Type B pancreatic cell (in vitro differentiated cells): ENCODE results near the gene STPG1. TPM values are rescaled to one million over a fixed set of nuclear protein-coding genes. Genes with fewer than 3 reads are reported as not detected.

Experiments
- DNase-seq: peaks from one replicate; pipeline ENCODE4 v3.0.0; 2021; ENCODE audit warnings: mixed read lengths; ENCODE audit not compliant: unreplicated experiment; ENCODE audit errors: extremely low spot score
- H3K27ac Mint-ChIP-seq: 2 replicates; pipeline ENCODE4 v1.8.0; 2021; ENCODE audit warnings: mild to moderate bottlenecking, mixed read lengths
- H3K27me3 Mint-ChIP-seq: 2 replicates; pipeline ENCODE4 v1.8.0; 2021; ENCODE audit warnings: mixed read lengths
- H3K36me3 Mint-ChIP-seq: 2 replicates; pipeline ENCODE4 v1.8.0; 2021; ENCODE audit warnings: mixed read lengths
- H3K4me1 Mint-ChIP-seq: one replicate; pipeline ENCODE4 v1.8.0; 2021; ENCODE audit warnings: mixed read lengths; ENCODE audit not compliant: unreplicated experiment
- H3K4me3 Mint-ChIP-seq: 2 replicates; pipeline ENCODE4 v1.8.0; 2021; ENCODE audit warnings: mild to moderate bottlenecking, mixed read lengths
- H3K9me3 Mint-ChIP-seq: 2 replicates; pipeline ENCODE4 v1.8.0; 2021; ENCODE audit warnings: mixed read lengths
- total RNA-seq: library from RNA; stranded (reverse); gene quantifications from 2 replicates; pipeline ENCODE4 v1.2.1, GENCODE V29; 2021; ENCODE audit warnings: low replicate concordance
- TF ChIP-seq, protein P1 (sequence below): fragments of 200-600 bp; sonication (generic); conservative IDR thresholded peaks from 2 replicates; pipeline ENCODE4 v1.5.0; 2021; ENCODE audit warnings: antibody characterized with exemption, mild to moderate bottlenecking

The STPG1 gene
- total RNA-seq, 1 donor from 2014 or later, result 8.7 TPM

DNA sequence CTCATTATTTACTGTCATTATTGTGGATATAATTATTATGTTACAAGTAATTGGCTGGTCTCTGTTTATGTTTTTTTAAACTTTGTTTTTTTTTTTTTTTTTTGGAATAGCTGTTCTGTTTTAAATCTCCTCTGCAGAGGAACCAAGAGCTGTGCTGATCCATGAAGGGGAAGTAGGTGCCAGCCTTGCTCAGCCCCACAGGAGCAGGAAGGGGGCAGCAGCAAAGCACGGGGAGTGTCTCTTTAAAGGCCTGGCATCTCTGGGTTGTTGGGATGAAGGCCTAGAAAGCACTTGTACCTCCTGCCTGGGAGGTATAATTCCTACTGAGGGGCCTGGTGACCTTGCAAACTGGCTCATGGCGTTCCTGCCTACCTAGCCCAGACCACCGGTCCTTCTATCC, 96.9 kb downstream of the STPG1 start:
- H3K4me3 Mint-ChIP-seq, result no peak overlapping the region
- TF ChIP-seq, protein P1, sequence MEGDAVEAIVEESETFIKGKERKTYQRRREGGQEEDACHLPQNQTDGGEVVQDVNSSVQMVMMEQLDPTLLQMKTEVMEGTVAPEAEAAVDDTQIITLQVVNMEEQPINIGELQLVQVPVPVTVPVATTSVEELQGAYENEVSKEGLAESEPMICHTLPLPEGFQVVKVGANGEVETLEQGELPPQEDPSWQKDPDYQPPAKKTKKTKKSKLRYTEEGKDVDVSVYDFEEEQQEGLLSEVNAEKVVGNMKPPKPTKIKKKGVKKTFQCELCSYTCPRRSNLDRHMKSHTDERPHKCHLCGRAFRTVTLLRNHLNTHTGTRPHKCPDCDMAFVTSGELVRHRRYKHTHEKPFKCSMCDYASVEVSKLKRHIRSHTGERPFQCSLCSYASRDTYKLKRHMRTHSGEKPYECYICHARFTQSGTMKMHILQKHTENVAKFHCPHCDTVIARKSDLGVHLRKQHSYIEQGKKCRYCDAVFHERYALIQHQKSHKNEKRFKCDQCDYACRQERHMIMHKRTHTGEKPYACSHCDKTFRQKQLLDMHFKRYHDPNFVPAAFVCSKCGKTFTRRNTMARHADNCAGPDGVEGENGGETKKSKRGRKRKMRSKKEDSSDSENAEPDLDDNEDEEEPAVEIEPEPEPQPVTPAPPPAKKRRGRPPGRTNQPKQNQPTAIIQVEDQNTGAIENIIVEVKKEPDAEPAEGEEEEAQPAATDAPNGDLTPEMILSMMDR, result no peak
- H3K27ac Mint-ChIP-seq, result no peak overlapping the region
- peaks cover 7% of the 10 kb centered on the region for H3K36me3 Mint-ChIP-seq
- H3K4me1 Mint-ChIP-seq, result peaks cover 45% of the 10 kb centered on the region
- H3K27me3 Mint-ChIP-seq, result peaks cover 32% of the 10 kb centered on the region
- H3K9me3 Mint-ChIP-seq, result no peaks in the 10 kb centered on the region
- DNase-seq, result no peak

DNA sequence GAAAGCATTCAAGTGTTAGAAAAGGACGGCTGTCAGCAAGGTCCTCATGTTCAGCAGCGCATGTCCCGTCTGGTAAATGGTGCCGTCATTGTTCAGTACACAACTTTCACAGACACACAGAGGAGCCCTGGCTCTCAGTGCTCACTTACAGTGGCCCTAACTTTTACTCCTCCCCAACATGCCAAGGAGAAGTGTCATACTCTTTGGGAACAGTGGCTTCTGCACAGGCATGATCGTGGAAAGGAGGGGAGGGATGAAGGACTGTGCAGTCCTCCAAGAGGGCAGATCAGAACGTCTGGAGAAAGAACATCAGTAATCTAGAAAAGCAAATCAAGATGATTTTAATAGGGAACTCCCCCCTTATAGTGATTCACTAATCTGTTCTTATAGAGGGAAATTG, 98.2 kb downstream of the STPG1 start:
- peaks cover 5% of the 10 kb centered on the region for H3K36me3 Mint-ChIP-seq
- H3K4me3 Mint-ChIP-seq, result no peak overlapping the region
- H3K4me1 Mint-ChIP-seq, result peaks cover 47% of the 10 kb centered on the region
- DNase-seq, result no peak
- no peaks in the 10 kb centered on the region for H3K9me3 Mint-ChIP-seq
- peaks cover 21% of the 10 kb centered on the region for H3K27me3 Mint-ChIP-seq
- no peak overlapping the region for H3K27ac Mint-ChIP-seq
- TF ChIP-seq, protein P1, result no peak

DNA sequence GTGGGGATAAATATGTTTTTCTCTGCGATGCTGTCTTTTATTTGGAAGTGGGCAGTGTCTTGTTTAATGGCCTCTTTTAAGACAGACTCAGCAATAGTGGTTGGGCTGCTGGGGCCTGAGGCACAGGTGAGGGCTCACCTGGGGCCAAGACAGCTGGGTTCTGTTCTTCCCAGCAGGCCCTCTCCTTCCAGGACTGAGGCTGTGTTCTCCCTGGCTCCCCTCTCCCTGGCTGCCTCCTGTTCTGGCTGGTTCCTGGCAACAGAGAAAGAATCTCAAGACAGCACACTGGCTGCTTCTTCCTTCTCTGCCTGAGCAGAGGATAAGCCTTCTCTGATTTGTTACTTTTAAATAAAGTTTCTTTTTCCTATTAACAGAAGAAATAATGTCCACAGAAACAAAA, 101.8 kb downstream of the STPG1 start:
- Mint-ChIP-seq H3K4me1 (peaks cover 38% of the 10 kb centered on the region), H3K4me3 (no peak overlapping the region), H3K27ac (peak overlapping the region; percentile 41), H3K9me3 (no peaks in the 10 kb centered on the region), H3K27me3 (no peaks in the 10 kb centered on the region), H3K36me3 (no peaks in the 10 kb centered on the region)
- DNase-seq, result no peak
- TF ChIP-seq, protein P1, result no peak

DNA sequence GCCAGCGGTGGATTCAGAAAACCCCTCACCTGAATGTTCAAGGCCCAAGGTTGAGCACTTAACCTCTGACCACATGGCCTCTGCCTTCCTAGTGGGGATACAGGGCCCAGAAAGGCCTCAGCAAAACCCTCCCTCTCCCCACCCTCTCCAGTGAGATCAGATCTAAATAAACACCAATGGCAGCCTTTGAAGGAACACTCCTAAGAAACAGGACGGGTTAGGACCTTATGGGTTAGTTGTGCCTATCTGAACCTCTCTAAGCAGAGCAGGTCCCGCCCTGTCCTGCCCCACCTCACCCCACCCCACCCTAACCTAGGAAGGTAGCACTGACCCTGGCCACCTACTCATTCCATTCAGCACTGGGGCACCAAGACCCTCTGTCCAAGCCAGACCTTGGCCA, 102.3 kb downstream of the STPG1 start:
- peak overlapping the region; percentile 41 for H3K27ac Mint-ChIP-seq
- no peaks in the 10 kb centered on the region for H3K36me3 Mint-ChIP-seq

DNA sequence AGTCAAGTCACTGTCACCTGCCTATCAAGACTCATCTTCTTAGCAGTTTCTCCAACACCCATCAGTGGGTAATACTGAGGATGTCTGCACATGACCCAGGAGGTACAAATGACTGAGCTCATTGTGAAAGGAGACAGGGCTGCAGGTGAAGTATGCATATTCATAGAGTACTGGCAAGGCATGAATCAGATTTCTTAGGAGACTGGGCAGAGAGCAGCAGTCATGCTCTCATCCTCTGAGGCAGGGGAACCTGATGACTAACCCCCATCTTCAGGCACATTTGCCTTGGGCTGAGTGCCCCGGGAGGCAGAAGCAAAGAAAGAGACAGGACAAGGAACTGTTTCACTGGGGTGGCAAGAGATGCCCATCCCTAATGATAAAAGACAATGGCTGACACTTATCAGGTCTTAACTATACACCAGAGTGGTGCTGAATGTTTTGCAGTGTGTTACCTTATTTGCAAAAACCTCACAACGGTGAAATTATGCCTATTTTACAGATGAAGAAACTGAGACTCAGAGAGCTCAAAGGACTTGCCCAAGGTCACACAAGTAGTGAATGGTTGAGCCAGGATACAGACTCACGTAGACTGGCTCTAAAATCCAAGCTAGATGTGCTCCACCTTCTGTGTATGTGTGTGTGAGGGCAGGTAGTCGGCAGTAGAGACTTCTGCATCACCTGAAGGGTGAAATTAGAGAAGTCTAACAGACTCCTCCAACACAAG, 103.7 kb downstream of the STPG1 start:
- Mint-ChIP-seq H3K4me1 (peaks cover 38% of the 10 kb centered on the region), H3K27ac (no peak overlapping the region), H3K9me3 (no peaks in the 10 kb centered on the region), H3K36me3 (no peaks in the 10 kb centered on the region), H3K4me3 (peak overlapping the region; percentile 5), H3K27me3 (no peaks in the 10 kb centered on the region)
- no peak for DNase-seq
- TF ChIP-seq, protein P1, result no peak

More for the DNA sequence above, 102.3 kb downstream of the STPG1 start:
- TF ChIP-seq, protein P1, result no peak
- no peak for DNase-seq
- Mint-ChIP-seq H3K9me3 (no peaks in the 10 kb centered on the region), H3K27me3 (no peaks in the 10 kb centered on the region), H3K4me3 (no peak overlapping the region), H3K4me1 (peaks cover 38% of the 10 kb centered on the region)
